ENCODE data around the gene RABGGTA.

DNA sequence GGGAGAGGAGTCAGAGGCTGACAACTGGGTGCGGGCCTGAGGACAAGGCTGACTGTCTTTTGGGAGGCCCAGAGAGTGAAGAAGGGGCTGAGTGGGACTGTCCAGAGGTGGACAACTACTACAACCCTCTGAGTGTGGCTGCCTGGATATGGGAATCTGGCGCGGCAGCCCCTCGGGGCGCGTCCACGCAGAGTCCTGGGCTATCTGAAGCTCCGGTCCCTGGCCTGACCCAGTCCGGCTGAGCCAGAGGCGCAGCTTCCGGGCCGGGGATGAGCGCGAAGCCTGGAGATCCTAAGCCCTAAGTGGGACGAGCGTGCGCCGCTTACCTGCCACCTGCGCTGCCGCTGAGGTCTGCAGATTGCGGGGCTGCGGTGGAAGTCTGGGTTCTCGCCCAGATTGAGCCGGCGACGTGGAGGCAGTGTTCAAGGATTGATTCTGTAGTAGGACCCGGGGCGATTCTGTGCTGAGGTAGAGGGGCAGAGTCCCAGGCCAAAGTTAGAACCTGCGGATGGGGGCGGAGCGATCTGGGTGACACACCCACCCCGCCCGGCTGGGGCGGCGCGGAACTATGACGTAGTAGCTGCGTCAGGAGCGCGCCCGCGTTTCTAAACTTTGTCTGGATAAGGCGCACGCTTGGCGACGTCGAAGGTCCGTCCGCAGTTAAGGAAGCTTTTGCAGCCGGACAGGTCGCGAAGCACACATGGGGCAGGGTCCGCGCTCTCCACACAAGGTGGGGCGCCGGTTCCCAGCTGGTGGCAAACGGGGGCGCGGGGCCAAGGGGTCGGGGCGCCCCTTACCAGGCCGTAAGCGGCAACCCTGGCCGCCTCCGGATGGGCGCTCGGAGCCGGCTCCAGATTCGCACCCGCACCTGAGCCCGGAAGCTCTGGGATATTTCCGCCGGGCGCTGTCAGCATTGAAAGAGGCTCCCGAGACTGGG is 28.1 kb upstream of the RABGGTA start, which contains the start of the genes DHRS1 and NOP9:
- no peak for TF ChIP-seq ETV6 (IDR thresholded peaks at IDR 0.05; ENCODE audit: borderline replicate concordance in 1 of 2, low read depth in 2 of 2, low read length in 1 of 2)
- TF ChIP-seq ETV6 (CRISPR knock-in tag; IDR thresholded peaks at IDR 0.05; ENCODE audit: borderline replicate concordance), result no peak
- no peak for TF ChIP-seq PYGO2 (tag; IDR thresholded peaks at IDR 0.05)
- no peak for TF ChIP-seq DACH1 (IDR thresholded peaks at IDR 0.05; ENCODE audit: partially characterized antibody)
- no peak for TF ChIP-seq CTCF (IDR thresholded peaks at IDR 0.05 in 2 of 3, conservative IDR thresholded peaks at IDR 0.05 in 1 of 3; ENCODE audit: insufficient read depth in 2 of 3, low read depth in 1 of 3, low read length in 3 of 3)
- peak; percentile 72; the same call in 1 of the 2 replicates for TF ChIP-seq POLR2A (conservative IDR thresholded peaks at IDR 0.05)
- no peak for TF ChIP-seq MTF1 (CRISPR knock-in tag; IDR thresholded peaks at IDR 0.05; ENCODE audit: borderline replicate concordance)
- TF ChIP-seq E2F8 (IDR thresholded peaks at IDR 0.05; ENCODE audit: low read depth, partially characterized antibody), result peak; percentile 80
- TF ChIP-seq ELF4 (CRISPR knock-in tag; IDR thresholded peaks at IDR 0.05), result no peak
- TF ChIP-seq RFX1 (IDR thresholded peaks at IDR 0.05), result no peak
- TF ChIP-seq FOS (IDR thresholded peaks at IDR 0.05; ENCODE audit: extremely low read depth, insufficient read length), result no peak
- TF ChIP-seq, protein P1, sequence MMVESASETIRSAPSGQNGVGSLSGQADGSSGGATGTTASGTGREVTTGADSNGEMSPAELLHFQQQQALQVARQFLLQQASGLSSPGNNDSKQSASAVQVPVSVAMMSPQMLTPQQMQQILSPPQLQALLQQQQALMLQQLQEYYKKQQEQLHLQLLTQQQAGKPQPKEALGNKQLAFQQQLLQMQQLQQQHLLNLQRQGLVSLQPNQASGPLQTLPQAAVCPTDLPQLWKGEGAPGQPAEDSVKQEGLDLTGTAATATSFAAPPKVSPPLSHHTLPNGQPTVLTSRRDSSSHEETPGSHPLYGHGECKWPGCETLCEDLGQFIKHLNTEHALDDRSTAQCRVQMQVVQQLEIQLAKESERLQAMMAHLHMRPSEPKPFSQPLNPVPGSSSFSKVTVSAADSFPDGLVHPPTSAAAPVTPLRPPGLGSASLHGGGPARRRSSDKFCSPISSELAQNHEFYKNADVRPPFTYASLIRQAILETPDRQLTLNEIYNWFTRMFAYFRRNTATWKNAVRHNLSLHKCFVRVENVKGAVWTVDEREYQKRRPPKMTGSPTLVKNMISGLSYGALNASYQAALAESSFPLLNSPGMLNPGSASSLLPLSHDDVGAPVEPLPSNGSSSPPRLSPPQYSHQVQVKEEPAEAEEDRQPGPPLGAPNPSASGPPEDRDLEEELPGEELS (CRISPR knock-in tag; IDR thresholded peaks at IDR 0.05; ENCODE audit: borderline replicate concordance), result no peak
- no peak for TF ChIP-seq NR1H2 (CRISPR knock-in tag; IDR thresholded peaks at IDR 0.05)

All from K562 (cell line).